ENCODE measurements around the gene PTPRZ1. TPM values are rescaled to one million over a fixed set of nuclear protein-coding genes. Genes with fewer than 3 reads are reported as not detected.

The PTPRZ1 gene
- total RNA-seq, 1 donor from 2014 or later, result 0.80 TPM

DNA sequence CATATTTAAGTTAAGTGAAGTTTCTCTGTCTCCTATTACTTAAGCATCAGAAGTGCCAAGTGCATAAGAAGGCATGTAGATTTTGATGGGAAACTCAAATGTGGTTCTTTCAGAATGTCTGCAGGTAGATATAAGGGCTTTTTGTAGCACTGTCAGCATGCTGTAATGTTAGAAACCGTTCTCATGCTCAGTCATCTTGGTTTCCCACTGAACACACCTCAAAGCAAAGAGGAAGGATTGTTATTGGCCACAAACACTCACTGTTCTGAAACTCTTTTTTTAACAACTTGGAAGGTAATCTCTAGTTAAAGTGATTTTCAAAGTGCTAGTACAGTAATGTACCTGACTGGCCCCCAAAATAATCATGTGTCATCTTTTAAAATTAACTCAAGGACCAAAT lies 145.1 kb downstream of the PTPRZ1 start:
- intact Hi-C loops (cut with micrococcal nuclease), result no loop called here
- H3K4me1 ChIP-seq, result no peaks in the 10 kb centered on the region
- DNase-seq, result no peak
- H3K4me3 ChIP-seq, result no peak overlapping the region
- no peaks in the 10 kb centered on the region for H3K9me3 ChIP-seq (replicated peaks)
- no peaks in the 10 kb centered on the region for H3K36me3 ChIP-seq
- H3K27ac ChIP-seq (replicated peaks), result no peak overlapping the region
- TF ChIP-seq, protein P1, sequence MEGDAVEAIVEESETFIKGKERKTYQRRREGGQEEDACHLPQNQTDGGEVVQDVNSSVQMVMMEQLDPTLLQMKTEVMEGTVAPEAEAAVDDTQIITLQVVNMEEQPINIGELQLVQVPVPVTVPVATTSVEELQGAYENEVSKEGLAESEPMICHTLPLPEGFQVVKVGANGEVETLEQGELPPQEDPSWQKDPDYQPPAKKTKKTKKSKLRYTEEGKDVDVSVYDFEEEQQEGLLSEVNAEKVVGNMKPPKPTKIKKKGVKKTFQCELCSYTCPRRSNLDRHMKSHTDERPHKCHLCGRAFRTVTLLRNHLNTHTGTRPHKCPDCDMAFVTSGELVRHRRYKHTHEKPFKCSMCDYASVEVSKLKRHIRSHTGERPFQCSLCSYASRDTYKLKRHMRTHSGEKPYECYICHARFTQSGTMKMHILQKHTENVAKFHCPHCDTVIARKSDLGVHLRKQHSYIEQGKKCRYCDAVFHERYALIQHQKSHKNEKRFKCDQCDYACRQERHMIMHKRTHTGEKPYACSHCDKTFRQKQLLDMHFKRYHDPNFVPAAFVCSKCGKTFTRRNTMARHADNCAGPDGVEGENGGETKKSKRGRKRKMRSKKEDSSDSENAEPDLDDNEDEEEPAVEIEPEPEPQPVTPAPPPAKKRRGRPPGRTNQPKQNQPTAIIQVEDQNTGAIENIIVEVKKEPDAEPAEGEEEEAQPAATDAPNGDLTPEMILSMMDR (IDR thresholded peaks at IDR 0.05; ENCODE audit: borderline replicate concordance), result no peak
- no peaks in the 10 kb centered on the region for H3K27me3 ChIP-seq (ENCODE audit: low read depth)

DNA sequence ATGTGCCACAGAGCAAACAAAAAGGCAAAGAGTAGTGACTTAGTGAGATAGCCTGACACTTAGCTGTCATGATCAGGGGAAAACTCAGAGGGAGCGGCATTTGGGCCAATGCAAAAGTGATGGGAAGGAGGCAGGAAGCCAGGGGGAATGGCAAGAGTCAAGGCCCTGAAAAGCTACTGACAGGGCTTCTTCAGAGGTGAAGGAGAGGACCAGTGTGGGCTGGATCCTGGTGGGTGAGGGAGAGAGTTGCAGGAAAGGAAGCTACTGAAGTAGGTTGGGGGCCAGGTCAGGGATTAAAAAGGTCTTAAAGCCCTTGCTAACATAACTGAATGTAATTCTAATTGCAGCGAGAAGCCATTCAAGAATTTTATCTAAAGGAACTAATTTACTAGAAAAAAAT lies 154.1 kb downstream of the PTPRZ1 start:
- no peak overlapping the region for H3K27ac ChIP-seq (replicated peaks)
- H3K4me1 ChIP-seq, result no peaks in the 10 kb centered on the region
- no peak for DNase-seq
- H3K36me3 ChIP-seq, result no peaks in the 10 kb centered on the region
- intact Hi-C loops (cut with micrococcal nuclease), result no loop called here
- H3K27me3 ChIP-seq (ENCODE audit: low read depth), result no peaks in the 10 kb centered on the region
- TF ChIP-seq, protein P1 (IDR thresholded peaks at IDR 0.05; ENCODE audit: borderline replicate concordance), result no peak
- H3K9me3 ChIP-seq (replicated peaks), result no peaks in the 10 kb centered on the region
- H3K4me3 ChIP-seq, result no peak overlapping the region

DNA sequence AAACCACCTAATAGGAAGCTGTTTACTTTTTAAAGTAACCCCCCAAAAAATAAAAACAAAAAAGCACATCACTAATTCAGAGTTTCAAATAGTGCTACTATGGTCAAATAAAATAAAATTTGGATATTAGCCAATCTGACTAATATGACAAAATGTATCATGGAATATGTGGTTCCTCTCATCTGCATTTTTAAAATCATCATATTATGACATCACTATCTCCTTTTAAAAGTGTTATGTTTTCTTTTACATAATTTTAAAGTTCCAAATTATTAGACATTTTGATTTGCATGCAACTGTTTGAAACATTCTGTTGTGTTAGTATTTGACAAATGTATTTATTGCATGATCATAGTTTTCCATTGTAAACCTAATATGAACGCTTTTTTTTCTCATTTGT lies 160.7 kb downstream of the PTPRZ1 start:
- Histone ChIP-seq H3K4me1 (no peaks in the 10 kb centered on the region), H3K4me3 (no peak overlapping the region), H3K27me3 (ENCODE audit: low read depth) (no peaks in the 10 kb centered on the region), H3K9me3 (replicated peaks) (no peaks in the 10 kb centered on the region), H3K27ac (replicated peaks) (no peak overlapping the region), H3K36me3 (no peaks in the 10 kb centered on the region)
- TF ChIP-seq, protein P1 (IDR thresholded peaks at IDR 0.05; ENCODE audit: borderline replicate concordance), result no peak
- no peak for DNase-seq
- intact Hi-C loops (cut with micrococcal nuclease), result no loop called here

DNA sequence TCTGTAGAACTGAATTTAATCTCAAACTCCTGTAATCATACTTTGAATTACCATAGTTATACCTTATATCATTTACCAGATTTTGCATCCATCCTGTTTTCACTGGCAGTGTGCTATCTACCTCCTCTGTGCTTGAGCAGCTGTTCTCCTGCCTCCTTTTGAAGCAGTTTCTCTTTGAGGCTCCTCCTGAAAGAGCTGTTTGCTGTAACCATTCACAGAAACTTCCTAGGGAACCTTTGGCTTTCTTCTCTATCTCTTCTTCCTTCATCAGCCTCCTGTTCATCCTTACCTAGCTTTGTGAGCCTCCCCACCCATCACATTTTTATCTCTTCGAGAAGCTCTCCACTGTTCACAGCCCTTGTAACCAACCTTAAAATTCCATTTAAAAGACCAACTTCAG lies 162.9 kb downstream of the PTPRZ1 start:
- H3K4me3 ChIP-seq, result no peak overlapping the region
- no peaks in the 10 kb centered on the region for H3K27me3 ChIP-seq (ENCODE audit: low read depth)
- H3K4me1 ChIP-seq, result no peaks in the 10 kb centered on the region
- intact Hi-C loops (cut with micrococcal nuclease), result no loop called here
- no peak for DNase-seq
- H3K36me3 ChIP-seq, result no peaks in the 10 kb centered on the region
- no peak overlapping the region for H3K27ac ChIP-seq (replicated peaks)
- no peaks in the 10 kb centered on the region for H3K9me3 ChIP-seq (replicated peaks)
- TF ChIP-seq, protein P1 (IDR thresholded peaks at IDR 0.05; ENCODE audit: borderline replicate concordance), result no peak

DNA sequence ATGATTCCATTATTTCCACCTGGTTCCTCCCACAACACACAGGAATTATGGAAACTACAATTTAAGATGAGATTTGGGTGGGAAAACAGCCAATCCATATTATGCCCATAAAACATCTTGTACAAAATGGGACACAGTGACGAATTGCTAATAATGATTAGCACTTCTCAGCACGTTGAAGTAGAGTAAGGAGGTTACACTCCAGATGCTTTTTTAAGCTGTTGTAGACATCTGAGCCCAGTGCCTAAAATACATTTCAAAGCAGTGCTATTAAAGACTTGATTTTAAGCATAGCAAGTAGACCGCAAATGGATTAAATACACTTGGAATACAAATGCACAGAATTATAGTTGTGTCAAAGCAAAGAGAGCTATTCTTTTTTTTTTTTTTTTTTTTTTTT lies 165.2 kb downstream of the PTPRZ1 start:
- intact Hi-C loops (cut with micrococcal nuclease), result no loop called here
- Histone ChIP-seq H3K9me3 (replicated peaks) (no peaks in the 10 kb centered on the region), H3K36me3 (no peaks in the 10 kb centered on the region), H3K4me1 (no peaks in the 10 kb centered on the region), H3K27ac (replicated peaks) (no peak overlapping the region), H3K4me3 (no peak overlapping the region), H3K27me3 (ENCODE audit: low read depth) (no peaks in the 10 kb centered on the region)
- DNase-seq, result no peak
- TF ChIP-seq, protein P1 (IDR thresholded peaks at IDR 0.05; ENCODE audit: borderline replicate concordance), result no peak

DNA sequence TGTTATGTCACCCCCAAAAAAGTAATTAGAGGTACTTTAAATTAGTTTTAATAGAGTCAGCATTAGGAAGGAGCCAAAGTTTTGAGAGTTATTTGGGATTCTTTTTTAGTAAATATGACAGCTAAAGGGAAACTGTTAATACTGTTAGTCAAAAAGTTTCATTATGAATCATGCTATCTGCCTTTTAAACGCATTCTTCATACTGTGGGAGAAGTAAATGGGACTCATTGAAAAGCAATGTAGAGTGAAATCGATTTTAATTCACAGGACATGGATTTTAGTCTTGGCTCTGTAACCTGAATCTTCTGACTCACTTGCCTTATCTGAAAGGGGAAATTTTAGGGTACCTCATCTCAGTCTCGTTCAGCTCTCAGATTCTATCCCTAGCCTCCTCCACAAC lies 165.9 kb downstream of the PTPRZ1 start:
- Histone ChIP-seq H3K36me3 (no peaks in the 10 kb centered on the region), H3K27me3 (ENCODE audit: low read depth) (no peaks in the 10 kb centered on the region), H3K27ac (replicated peaks) (no peak overlapping the region), H3K4me3 (no peak overlapping the region), H3K9me3 (replicated peaks) (no peaks in the 10 kb centered on the region), H3K4me1 (no peaks in the 10 kb centered on the region)
- TF ChIP-seq, protein P1 (IDR thresholded peaks at IDR 0.05; ENCODE audit: borderline replicate concordance), result no peak
- intact Hi-C loops (cut with micrococcal nuclease), result no loop called here
- no peak for DNase-seq
